LNCaP clone FGC (cell line): ENCODE measurements around the gene STK32C.
A peak's percentile ranks its signal among the peaks of the same experiment; 100 is the strongest.

Source experiments
- DNase-seq: peaks from one replicate; pipeline ENCODE4 v3.0.0-alpha.2; 2011; ENCODE audit warnings: low read depth
- H3K4me3 ChIP-seq: 2 replicates; pipeline ENCODE4 v1.5.1; 2011; ENCODE audit warnings: mild to moderate bottlenecking, low read depth, low read length, control low read depth
- TF ChIP-seq, protein P1 (sequence below): IDR thresholded peaks from 2 replicates; pipeline ENCODE4 v1.5.1; 2012; ENCODE audit warnings: mild to moderate bottlenecking; ENCODE audit not compliant: control insufficient read depth, insufficient read depth; ENCODE audit errors: extremely low read depth

STK32C gene

GRCh38 chr10:132185601-132186487, 121.9 kb downstream of the STK32C start:
- TF ChIP-seq, protein P1, sequence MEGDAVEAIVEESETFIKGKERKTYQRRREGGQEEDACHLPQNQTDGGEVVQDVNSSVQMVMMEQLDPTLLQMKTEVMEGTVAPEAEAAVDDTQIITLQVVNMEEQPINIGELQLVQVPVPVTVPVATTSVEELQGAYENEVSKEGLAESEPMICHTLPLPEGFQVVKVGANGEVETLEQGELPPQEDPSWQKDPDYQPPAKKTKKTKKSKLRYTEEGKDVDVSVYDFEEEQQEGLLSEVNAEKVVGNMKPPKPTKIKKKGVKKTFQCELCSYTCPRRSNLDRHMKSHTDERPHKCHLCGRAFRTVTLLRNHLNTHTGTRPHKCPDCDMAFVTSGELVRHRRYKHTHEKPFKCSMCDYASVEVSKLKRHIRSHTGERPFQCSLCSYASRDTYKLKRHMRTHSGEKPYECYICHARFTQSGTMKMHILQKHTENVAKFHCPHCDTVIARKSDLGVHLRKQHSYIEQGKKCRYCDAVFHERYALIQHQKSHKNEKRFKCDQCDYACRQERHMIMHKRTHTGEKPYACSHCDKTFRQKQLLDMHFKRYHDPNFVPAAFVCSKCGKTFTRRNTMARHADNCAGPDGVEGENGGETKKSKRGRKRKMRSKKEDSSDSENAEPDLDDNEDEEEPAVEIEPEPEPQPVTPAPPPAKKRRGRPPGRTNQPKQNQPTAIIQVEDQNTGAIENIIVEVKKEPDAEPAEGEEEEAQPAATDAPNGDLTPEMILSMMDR = no peak
- H3K4me3 ChIP-seq = peak overlapping the region; percentile 46
- no peak for DNase-seq

GRCh38 chr10:132184816-132185593, 122.7 kb downstream of the STK32C start:
- TF ChIP-seq, protein P1 = no peak
- DNase-seq = no peak
- no peak overlapping the region for H3K4me3 ChIP-seq

DNA sequence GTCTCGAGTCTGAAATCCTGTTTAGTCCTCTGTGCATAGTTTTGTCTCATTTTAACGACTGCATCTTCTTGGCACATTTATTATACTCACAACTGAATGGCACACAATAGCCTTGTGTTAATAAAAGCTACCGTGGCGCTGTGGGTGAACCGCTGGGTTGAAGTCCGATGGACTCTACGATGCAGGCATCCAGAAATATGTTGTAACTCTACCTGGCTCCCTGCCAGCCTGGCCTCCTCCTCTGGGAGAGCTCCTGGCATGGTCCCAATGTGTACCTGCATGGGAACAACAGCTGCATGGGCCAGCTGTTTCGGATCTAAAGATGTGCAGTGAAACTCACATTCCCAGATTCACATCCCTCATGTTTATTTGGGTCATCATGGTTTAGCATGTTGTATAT, 124.7 kb downstream of the STK32C start:
- TF ChIP-seq, protein P1 = no peak
- DNase-seq = no peak
- no peak overlapping the region for H3K4me3 ChIP-seq

DNA sequence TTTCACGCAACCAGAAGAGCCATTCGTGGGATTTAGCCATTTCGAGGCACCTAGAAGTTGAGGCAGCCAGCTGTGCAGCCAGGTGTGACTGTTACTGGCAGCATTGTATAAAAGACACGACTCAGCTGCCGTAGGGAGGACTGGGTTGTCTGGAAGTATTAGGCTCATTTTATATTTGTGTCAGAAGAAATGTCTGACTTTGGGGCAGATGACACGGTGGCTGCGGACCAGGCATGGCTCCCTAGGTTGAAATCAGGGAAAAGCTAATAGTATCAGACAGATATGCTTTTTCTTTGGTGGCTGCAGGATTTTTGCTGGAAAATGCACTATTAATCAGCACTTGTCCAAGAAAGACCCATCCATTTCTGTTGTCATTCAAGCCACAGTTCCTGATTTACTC, 125.2 kb downstream of the STK32C start:
- no peak for DNase-seq
- TF ChIP-seq, protein P1 = no peak

DNA sequence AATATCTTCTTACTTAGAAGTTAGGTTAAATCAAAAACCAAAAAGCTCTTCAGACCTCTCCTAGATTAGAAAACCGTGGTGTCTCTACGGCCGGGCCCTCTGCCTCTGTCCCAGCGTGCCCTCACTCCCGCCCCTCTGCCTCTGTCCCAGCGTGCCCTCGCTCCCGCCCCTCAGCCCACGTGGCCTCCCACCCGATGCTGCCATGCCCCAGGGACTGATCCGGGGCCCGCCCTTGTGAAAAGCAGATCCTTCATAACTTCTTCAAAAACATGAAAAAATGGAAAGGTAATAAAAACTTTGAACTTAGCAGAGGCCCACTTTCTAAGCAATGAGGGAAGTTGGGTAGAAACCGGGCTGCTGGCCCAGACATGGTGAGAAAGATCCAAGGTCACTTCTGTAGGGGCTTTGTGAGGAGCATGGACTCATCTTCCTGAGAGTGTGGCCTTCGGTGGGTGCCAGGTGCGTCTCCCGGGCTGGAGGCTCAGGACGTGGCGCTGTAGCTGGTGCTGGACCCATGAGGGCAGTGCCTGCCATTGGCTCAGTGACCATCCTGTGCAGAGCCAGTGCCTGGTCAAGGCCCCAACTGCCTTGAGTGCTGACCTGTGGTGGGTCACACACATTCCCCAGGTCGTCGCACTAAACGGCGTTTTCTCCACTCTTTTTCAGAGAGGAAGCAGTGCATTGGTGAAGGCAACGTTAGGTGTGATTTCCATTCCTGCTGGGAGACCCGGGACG, 125.9 kb downstream of the STK32C start:
- TF ChIP-seq, protein P1 = no peak
- DNase-seq = no peak
- H3K4me3 ChIP-seq = no peak overlapping the region

More for the DNA sequence above, 125.2 kb downstream of the STK32C start:
- no peak overlapping the region for H3K4me3 ChIP-seq

- H3K4me3 ChIP-seq = no peak overlapping the region
- TF ChIP-seq, protein P1 = no peak
- DNase-seq = no peak
Observed at GRCh38 chr10:132180736-132181135, 127.0 kb downstream of the STK32C start.
